ENCODE measurements around the gene MON1B.
A peak's percentile ranks its signal among the peaks of the same experiment; 100 is the strongest.
"Not testable (repeated sequence)": the region's sequence is repeated elsewhere in the genome, so short reads cannot be mapped to it uniquely, and the experiment has no call there.

Gene MON1B

DNA sequence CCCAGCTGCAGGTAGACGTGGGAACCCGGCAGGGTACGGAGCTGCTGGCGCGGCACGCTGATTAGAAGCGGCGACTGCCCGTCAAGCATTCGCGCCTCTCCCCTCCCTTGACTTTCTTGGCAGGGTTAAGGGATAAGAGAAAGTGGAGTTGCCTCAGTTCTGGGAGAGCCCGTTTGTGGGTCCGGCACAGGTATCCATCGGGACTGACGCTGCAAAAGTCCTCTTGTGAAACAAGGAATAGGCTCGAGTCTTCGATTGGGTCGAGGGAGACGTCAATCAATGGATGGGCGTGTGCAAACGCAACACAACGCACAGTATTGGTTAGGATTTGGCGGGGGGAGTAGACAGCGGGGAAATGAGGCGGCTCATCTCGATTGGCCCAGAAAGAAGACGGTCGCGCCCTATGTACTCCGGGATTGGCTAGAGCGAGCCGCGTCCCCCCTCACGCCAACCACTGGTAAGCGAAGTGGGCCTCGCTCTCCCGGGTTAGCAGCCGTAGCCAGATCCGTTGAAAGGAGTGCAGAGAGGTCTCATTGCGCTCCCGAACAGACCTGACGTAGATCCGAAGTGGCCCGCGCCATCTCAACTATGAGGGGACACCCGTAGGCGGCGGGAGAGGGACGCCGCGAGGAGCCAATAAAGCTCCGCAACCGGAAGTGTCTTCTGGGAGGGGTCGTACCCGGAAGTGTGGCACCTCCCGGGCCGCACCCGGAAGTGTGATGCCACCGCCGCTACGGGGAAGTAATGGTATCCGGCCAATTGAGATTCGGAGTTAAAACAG lies at the start of gene MON1B:
TSS of gene MON1B (plus strand) at position 713 of the 781 bp plus-strand sequence. CDS start 296 bp downstream, outside the sequence.
- DNase-seq (ENCODE audit: low read depth): peak; percentile 99

DNA sequence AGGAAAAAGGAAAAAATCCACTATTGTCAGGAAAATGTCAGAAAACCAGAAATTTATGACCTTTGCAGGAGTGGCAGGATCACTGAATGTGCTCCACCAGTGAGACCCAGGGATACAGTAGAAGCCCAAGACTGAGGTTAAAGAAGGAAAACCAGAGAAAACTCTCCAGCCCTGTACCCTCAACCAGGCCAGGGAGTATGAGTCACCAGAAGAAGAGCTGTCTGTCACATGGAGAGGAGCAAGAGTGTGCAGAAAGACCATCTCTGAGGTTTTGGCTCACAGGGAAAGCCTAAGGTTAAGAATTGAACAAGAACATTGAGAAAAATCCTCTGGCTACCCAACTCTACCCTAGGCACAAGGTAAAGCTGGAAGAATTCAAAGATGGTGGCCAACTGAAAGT lies 47.6 kb upstream of the MON1B start:
- DNase-seq (ENCODE audit: low read depth): no peak

DNA sequence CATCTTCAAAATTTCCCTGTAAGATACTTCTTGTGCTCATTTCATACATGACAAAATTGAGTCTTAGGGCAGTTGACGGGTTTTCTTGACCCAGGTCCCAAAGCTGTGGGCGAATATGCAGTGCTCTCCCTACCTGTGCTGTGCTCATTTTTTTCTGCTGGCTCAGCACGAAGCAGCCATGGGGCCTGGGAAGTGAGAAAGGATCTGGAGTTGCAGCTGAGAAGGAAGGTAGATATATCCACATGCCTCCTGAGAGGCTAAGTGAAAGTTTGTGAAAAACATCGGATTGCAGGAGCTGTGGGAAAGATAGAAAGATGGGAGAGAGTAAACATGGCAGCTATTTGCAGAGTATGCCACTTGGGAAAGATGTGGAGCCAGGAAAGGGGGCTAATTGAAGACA lies 42.9 kb upstream of the MON1B start:
- DNase-seq (ENCODE audit: low read depth): no peak

DNA sequence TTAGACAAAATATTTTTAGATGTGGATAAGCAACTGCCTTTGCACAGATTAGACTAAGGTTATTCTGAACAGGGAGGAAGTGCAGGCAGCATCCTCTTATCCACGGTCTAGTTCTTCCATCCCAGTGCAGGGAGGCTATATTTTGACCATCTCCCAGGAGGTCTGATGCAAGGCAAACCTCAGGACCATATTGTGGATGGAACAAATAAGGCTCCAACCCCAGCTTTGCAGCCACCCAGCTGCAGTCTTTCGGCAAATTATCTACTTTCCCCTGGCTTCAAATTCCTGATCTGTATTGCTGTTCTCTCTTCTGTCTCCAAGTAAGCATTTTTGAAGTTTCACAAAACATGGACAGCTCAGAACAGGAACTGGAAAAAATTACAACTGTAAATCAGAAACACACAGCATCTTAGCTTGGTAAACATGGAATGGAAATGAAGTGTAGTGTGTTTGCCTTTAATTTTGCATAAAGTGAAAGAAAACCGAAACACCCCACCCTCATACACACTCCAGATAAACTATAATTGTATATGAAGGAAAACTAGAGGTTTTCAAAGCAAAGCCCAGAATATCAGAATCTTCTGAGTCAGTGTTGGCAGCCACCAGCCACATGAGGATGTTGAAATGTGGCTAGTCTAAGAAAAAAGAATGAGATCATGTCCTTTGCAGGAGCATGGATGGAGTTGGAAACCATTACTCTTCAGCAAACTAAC lies 33.5 kb upstream of the MON1B start:
- DNase-seq (ENCODE audit: low read depth): peak; percentile 22

DNA sequence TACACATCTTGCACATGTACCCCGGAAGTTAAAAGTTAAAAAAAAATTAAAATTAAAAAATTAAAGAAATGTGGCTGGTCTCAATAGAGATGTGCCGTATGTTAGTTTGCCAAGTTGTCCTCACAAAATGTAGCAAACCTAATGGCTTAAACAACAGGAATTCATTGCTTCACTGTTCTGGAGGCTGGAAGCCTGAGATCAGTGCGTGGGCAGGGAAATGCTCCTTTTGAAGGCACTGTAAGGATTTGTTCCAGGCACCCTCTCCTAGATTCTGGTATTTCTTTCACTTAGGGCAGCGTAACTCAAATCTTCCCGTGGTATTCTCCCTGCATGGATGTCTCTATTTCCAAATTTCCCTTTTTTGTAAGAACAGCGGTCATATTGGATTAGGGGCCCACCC lies 32.7 kb upstream of the MON1B start:
- DNase-seq (ENCODE audit: low read depth): peak; percentile 22

DNA sequence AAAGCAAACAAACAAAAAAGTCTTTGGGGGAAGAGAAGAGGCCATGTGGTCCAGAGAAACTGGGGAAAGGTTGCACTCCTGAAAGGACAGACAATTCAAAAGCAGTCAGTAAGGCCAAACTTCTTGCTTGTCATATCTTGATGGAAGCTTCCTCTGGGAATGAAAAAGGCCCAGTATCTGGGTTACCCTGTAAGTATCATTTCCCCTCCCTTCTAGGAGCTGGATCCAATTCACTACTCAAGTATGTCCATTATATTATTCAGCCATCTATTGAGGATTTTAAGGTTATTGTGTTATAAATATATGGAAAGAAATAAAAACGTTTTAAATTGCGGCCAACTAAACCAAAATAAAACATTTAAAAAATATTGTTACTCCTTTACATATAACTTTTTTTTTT lies 26.0 kb upstream of the MON1B start:
- DNase-seq (ENCODE audit: low read depth): no peak

DNA sequence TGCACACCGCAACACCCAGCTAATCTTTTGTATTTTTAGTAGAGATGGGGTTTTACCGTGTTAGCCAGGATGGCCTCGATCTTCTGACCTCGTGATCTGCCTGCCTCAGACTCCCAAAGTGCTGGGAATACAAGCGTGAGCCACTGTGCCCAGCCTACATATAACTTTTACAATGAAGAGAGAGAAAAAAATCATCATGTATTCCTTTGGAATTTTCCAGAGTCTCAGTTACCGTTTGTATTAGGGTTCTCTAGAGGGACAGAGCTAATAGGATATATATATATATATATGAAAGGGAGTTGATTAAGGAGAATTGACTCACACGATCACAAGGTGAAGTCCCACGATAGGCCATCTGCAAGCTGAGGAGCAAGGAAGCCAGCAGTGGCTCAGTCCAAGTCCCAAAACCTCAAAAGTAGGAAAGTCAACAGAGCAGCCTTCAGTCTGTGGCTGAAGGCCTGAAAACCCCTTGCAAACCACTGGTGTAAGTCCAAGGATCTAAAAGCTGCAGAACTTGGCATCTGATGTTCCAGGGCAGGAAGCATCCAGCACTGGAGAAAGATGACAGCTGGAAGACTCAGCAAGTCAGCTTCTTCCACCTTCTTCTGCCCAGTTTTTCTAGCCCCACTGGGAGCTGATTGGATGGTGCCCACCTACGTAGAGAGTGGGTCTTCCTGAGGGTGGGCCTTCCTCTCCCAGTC lies 25.3 kb upstream of the MON1B start:
- not testable (repeated sequence) for DNase-seq (ENCODE audit: low read depth)

DNA sequence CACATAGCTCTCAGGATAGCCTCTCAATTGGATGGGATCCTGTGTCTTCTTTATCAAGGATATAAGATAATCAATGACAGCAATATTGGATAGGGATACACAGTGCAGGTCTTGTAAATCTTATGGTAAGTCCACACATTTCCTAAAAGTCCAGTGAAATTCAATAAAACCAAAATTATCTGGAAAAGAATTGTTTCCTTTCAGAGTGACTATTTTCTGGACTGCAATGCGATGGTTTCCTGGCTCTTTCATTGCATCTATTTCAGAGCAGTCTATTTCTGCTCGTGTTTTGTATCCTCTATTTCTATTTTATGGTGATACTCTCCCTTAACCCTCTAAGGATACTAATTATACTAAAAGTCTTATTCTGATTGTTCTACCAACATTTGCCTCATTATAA lies 24.3 kb upstream of the MON1B start:
- no peak for DNase-seq (ENCODE audit: low read depth)

DNA sequence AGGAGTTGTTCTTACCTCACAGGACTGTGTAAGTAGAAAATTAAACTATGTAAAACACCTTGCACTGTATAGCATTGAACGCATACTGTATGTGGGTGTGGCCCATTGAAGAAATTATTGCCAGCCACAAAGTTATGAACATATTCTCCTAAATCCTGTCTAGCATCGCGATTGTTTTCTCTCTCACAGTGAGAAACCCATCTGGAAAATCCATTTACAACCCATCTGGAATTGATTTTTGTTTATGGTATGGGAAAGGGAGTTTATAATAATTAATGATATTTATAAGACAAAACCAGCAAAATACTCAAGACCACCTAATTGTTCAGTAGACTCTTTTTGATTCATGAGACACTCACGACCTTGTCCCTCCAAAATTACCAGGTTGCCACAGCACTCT lies 22.1 kb upstream of the MON1B start:
- no peak for DNase-seq (ENCODE audit: low read depth)

DNA sequence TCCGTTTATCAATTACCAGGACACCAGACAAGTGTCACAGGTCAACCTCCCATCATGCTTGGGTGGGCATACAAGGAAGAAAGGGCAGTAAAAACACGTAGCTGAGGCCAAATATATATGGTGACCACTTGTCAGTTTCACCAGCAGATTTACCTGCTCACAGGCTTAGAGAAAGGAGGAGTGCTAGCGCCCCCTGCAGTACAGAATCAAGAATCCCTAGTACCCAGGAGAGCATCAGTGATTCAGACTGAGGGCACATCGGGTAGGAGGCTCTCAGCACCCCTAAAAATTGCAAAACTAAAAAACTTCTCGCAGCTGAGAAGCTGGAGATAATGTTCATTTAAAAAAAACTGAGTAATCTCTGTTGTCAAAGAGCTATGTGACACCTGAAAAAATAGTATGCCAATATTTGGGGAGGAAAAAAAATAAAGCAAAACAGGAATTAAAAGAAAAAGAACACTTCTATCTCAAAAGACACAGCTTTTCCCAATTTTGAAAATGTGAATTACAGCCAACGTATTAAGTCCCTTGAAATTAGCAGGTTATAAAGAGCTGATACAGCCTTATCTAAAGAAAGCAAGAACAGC lies 21.2 kb upstream of the MON1B start:
- DNase-seq (ENCODE audit: low read depth): peak; percentile 47

DNA sequence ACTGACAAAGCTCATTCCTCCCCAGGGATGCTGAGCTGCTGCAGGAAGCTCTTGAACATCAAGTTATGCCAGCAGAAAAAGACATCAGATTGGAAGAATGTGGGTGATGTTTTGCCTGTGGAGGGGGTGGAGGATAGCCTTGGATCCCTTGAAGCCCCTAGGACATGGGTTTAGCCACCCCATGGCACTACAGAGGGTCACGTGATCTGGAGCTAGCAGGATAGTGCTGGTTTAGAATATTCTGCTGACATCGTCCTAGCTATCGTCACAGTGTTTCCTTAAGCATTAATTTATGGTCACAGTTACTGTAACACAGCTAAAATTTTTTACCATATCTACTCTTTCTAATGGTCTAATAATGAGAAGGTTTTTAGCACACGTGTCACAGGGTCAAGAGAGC lies 20.2 kb upstream of the MON1B start:
- no peak for DNase-seq (ENCODE audit: low read depth)

DNA sequence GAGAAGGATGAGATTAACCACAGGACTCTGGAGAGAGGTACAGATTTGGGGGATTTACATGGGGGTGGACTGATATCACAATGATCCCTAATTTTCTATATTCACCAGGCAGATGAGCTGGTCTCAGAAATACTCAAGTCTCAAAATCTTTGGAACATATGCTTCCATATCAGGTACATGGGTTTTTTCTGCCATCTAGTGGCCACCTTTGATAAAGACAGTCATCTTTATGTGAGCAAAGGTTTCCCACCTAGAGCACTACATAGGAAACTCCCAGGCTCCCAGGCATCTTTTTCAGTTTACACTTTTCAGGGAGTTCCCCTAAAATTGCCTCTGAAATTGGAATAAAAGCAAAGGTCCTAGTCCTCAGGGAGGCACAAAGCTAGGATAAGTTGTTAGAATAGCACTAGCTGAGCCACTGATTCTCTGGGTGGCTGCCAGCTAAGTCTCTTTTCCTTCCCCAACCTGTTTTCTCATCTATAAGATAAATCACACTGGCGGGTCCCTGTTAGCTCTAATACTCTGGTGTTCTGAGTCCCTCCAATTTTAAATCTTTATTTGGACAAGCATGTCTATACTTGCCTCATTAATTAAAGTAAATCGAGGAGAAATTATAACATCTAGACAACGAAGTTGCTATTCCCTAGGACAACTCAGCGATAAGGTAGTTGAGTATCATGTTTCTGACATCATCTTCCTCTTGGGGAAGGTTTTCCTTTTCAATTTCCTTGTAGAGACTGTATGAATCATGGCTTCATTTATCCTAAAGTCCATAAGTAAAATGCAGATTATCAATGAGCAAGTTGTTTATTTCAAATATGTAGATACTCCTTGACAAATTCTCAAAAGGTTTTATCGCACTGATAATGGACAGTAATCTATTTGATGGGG lies 19.0 kb upstream of the MON1B start:
- peak; percentile 54 for DNase-seq (ENCODE audit: low read depth)

DNA sequence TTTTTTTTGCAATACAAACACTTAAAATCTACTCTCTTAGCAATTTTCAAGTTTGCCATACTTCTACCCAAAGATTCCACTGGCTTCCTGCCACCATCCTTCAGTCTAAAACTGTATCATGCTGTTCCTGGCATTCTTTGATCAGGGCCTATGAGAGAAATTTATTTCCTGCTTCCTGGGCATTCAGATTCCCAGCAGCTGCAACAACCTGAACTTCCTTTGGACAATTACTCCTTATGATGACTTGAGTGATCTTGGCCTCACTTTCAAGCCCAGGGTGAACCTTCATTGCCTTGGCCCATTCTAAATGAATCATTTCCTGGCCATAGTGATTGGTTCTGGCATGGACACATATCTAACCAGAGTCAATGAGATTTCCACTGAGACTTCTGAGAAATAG lies 18.0 kb upstream of the MON1B start:
- no peak for DNase-seq (ENCODE audit: low read depth)

DNA sequence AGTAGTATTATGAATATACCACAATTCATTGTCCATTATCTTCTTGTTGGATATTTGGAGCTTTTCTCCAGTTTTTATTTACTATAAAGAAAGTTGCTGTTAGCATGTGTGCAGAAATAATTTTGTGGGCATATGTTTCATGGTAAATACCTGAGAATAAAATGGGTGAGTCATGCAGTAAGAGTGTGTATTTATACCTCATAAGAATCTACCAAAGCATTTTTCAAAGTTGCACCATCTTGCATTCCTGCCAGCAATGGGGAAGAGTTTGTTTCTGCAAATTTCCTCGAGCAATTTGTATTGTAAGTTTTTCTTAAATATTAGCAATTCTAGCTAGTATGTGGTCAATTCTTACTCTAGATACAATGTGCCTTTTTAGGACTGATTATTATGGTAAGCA lies 7.9 kb upstream of the MON1B start:
- peak; percentile 54 for DNase-seq (ENCODE audit: low read depth)

DNA sequence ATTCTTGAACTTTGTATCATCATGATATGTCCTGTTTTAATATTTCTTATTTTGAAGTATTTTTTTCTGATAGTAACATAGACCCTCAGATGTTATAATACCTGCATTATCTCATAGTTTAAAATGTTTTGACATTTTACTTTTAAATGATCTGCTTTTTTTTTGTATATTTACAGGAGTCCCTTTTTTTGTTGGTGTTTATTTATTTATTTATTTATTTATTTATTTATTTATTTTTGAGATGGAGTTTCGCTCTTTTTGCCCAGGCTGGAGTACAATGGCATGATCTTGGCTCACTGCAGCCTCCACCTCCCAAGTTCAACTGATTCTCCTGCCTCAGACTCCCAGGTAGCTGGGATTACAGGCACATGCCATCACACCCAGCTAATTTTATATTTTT lies 4.7 kb upstream of the MON1B start:
- DNase-seq (ENCODE audit: low read depth): not testable (repeated sequence)

DNA sequence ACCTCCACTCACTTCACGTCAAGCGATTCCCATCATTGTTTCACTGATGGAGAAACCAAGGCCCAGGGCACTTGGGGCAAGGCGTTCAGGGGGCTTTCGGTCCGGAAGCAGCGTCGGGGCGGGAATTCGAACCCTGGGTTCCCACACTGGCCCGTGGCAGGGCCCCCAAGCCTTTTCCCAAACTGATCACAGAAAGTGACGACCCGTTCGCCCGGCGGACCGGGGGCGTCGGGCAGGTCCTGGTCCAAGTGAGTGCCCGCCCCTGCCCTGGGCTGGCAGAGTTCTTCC lies 856 bp upstream of the MON1B start:
- no peak for DNase-seq (ENCODE audit: low read depth)

DNA sequence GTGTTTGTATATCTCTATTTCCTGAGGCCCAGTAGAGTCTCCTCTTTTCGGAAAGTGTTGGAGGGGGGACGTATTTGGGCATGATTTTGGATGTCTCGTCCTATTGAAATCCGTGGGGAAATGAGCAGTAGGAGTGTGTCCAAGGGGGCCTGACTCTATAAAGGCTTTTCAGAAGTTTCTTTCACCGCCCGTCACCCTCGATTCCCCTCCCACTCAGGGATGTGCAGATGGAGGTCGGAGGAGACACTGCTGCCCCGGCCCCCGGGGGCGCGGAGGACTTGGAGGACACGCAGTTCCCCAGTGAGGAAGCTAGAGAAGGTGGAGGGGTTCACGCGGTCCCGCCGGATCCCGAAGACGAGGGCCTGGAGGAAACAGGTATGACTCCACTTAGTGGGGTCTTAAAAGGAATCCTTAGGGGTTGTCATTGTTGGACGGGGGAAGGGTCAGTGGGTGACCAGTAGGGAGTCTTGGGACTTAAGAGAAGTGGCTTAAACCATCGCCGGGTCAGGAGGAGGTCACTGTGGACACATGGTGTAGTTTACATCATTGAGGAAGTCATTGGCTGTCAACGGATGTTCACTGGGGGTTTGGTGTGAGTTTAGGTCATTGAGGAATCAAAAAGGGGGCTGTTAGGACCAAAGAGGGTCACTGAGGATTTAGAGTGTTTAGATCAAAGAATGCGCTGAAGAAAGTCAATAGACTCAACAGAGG lies 424 bp downstream of the MON1B start:
- DNase-seq (ENCODE audit: low read depth): no peak

DNA sequence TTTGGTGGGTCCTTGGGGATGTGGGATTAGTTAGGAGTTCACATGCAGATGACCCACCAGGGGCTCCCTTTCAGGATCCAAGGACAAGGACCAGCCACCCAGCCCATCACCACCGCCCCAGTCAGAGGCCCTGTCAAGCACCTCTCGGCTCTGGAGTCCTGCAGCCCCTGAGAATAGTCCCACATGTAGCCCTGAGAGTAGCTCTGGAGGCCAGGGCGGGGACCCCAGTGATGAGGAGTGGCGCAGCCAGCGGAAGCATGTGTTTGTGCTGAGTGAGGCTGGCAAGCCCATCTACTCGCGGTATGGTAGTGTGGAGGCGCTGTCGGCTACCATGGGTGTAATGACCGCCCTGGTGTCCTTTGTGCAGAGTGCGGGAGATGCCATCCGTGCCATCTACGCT lies 2.4 kb downstream of the MON1B start:
- no peak for DNase-seq (ENCODE audit: low read depth)

DNA sequence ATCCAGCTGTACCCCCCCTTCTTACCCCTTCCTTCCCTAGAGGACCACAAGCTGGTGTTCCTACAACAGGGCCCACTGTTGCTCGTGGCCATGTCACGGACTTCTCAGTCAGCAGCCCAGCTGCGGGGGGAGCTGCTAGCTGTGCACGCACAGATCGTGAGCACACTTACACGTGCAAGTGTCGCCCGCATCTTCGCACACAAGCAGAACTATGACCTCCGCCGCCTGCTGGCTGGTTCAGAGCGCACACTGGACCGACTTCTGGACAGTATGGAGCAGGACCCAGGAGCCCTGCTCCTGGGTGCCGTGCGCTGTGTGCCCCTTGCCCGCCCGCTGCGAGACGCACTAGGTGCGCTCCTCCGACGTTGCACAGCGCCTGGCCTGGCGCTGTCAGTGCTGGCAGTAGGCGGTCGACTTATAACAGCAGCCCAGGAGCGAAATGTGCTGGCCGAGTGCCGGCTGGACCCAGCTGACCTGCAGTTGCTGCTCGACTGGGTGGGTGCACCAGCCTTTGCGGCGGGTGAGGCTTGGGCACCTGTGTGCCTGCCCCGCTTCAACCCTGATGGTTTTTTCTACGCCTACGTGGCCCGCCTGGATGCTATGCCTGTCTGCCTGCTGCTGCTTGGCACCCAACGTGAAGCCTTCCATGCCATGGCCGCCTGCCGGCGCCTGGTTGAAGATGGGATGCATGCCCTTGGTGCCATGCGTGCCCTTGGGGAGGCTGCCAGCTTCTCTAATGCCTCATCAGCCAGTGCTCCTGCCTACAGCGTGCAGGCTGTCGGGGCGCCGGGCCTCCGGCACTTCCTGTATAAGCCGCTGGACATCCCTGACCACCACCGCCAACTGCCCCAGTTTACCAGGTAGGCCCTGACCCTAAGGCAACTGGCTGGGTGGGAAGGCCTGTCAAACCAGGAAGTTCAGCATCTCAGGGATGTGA lies 3.6 kb downstream of the MON1B start:
- no peak for DNase-seq (ENCODE audit: low read depth)

DNA sequence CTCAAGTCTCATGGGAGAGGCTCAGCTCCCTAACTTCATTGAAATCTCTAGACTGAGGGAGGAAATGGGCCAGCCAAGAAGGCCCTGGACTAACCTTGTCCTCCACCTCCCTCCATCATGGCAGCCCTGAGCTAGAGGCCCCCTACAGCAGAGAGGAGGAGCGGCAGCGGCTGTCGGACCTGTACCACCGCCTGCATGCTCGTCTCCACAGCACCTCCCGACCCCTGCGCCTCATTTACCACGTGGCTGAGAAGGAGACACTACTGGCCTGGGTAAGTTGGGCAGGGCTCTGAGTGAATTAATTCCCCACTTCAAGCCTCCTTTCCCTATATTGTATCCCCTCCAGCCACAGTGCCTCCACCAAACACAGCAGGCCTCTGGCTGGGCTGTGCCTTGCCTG lies 4.4 kb downstream of the MON1B start:
- DNase-seq (ENCODE audit: low read depth): no peak
